LNCaP clone FGC (cell line): ENCODE results near the gene VPS35.
A peak's percentile ranks its signal among the peaks of the same experiment; 100 is the strongest.

Experiments used
- DNase-seq: peaks from one replicate; pipeline ENCODE4 v3.0.0-alpha.2; 2011; ENCODE audit warnings: low read depth
- H3K4me3 ChIP-seq: 2 replicates; pipeline ENCODE4 v1.5.1; 2011; ENCODE audit warnings: mild to moderate bottlenecking, low read depth, low read length, control low read depth
- TF ChIP-seq, protein P1 (sequence below): IDR thresholded peaks from 2 replicates; pipeline ENCODE4 v1.5.1; 2012; ENCODE audit warnings: mild to moderate bottlenecking; ENCODE audit not compliant: control insufficient read depth, insufficient read depth; ENCODE audit errors: extremely low read depth

VPS35 gene

DNA sequence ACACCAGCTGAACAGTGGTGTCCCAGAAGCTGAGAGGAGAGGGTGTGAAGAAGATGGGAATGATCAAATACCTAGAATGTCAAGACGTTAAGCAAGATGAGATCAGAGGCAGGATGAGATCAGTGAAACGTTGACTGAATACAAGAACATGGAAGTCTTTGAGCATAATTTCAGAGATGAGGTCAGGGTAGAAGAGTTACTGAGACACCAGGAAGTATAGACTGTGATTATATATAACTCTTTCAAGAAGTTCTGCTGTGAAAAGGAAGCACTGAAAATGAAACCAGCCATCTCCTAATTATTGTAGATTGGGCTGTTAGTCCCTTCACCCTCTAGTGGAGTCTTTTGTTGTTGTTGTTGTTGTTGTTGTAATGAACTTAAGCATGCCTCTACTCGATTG lies 76.9 kb downstream of the VPS35 start:
- no peak overlapping the region for H3K4me3 ChIP-seq
- no peak for DNase-seq
- TF ChIP-seq, protein P1, sequence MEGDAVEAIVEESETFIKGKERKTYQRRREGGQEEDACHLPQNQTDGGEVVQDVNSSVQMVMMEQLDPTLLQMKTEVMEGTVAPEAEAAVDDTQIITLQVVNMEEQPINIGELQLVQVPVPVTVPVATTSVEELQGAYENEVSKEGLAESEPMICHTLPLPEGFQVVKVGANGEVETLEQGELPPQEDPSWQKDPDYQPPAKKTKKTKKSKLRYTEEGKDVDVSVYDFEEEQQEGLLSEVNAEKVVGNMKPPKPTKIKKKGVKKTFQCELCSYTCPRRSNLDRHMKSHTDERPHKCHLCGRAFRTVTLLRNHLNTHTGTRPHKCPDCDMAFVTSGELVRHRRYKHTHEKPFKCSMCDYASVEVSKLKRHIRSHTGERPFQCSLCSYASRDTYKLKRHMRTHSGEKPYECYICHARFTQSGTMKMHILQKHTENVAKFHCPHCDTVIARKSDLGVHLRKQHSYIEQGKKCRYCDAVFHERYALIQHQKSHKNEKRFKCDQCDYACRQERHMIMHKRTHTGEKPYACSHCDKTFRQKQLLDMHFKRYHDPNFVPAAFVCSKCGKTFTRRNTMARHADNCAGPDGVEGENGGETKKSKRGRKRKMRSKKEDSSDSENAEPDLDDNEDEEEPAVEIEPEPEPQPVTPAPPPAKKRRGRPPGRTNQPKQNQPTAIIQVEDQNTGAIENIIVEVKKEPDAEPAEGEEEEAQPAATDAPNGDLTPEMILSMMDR: no peak

DNA sequence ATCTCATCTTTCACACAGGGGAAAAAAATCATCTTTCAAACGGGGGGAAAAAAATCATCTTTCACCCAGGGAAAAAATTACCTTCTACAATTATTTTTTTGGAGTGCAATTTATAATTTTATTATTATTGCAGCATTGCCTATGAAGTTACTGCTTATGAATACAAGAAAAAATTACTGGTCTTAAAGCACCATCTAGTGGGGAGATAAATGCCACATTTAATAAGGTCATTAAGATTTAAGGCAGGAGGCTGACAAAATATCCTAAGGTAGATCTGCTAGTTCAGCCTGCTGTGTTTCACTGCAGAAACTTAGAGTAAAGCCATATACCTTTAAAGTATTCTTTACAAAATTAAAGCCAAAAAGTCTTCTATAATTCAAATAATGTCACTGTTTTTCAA lies 81.4 kb downstream of the VPS35 start:
- TF ChIP-seq, protein P1: peak; percentile 49
- no peak overlapping the region for H3K4me3 ChIP-seq
- peak; percentile 31 for DNase-seq

DNA sequence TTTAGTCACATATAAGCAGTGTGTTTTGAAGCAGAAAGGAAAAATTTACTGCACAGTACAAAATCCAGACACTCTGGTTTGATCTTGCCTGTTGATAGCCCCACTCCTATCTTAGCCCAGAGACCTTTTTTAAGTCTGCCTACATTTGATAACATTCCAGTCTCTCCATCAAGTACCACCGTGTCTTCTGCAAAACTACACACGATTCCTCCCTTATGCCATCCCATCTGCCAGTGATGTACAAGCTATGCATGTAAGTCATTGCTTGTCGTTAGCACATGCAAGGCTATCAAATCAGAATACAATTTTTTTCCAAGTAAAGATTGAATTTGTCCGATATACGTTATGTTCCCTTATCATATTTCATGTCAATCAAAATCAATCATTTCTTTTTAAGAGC lies 82.7 kb downstream of the VPS35 start:
- TF ChIP-seq, protein P1: no peak
- DNase-seq: no peak
- H3K4me3 ChIP-seq: no peak overlapping the region
